Measurements from ENCODE around the gene LDB2. TPM values are rescaled to one million over a fixed set of nuclear protein-coding genes. Genes with fewer than 3 reads are reported as not detected.
A peak's percentile ranks its signal among the peaks of the same experiment; 100 is the strongest.

The LDB2 gene
- total RNA-seq, 1 donor, result 85.9 TPM

DNA sequence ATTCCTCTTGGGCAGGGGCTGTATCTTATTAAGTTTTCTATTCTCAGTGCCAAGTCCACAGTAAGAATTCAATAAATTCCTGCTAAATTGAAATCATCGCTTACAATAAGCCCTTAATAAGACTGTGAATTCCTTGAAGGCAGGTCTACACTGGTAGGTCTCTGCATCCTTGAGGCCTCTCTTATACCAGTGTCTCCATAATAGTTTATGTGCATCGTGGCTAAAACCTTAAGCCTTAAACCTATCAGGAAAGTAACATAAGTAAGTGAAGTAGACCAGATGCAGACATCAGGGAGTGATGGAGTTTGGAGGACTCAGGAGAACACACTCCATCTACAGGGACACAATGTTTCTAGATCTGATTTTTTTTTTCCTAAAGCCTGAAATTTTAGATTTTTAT lies 240.3 kb downstream of the LDB2 start:
- no peak overlapping the region for H3K4me3 ChIP-seq (ENCODE audit: low read depth, low read length)
- TF ChIP-seq, protein P1, sequence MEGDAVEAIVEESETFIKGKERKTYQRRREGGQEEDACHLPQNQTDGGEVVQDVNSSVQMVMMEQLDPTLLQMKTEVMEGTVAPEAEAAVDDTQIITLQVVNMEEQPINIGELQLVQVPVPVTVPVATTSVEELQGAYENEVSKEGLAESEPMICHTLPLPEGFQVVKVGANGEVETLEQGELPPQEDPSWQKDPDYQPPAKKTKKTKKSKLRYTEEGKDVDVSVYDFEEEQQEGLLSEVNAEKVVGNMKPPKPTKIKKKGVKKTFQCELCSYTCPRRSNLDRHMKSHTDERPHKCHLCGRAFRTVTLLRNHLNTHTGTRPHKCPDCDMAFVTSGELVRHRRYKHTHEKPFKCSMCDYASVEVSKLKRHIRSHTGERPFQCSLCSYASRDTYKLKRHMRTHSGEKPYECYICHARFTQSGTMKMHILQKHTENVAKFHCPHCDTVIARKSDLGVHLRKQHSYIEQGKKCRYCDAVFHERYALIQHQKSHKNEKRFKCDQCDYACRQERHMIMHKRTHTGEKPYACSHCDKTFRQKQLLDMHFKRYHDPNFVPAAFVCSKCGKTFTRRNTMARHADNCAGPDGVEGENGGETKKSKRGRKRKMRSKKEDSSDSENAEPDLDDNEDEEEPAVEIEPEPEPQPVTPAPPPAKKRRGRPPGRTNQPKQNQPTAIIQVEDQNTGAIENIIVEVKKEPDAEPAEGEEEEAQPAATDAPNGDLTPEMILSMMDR (IDR thresholded peaks at IDR 0.05; ENCODE audit: insufficient read depth, low read length), result no peak
- no peak for DNase-seq (ENCODE audit: low read depth)

- no peak overlapping the region for H3K4me3 ChIP-seq (ENCODE audit: low read depth, low read length)
- TF ChIP-seq, protein P1 (IDR thresholded peaks at IDR 0.05; ENCODE audit: insufficient read depth, low read length), result no peak
- no peak for DNase-seq (ENCODE audit: low read depth)
These were observed 243.3 kb downstream of the LDB2 start for GRCh38 chr4:16655111-16655510.

- TF ChIP-seq, protein P1 (IDR thresholded peaks at IDR 0.05; ENCODE audit: insufficient read depth, low read length), result no peak
- no peak for DNase-seq (ENCODE audit: low read depth)
- H3K4me3 ChIP-seq (ENCODE audit: low read depth, low read length), result no peak overlapping the region
These were observed 245.6 kb downstream of the LDB2 start for GRCh38 chr4:16652732-16653305.

DNA sequence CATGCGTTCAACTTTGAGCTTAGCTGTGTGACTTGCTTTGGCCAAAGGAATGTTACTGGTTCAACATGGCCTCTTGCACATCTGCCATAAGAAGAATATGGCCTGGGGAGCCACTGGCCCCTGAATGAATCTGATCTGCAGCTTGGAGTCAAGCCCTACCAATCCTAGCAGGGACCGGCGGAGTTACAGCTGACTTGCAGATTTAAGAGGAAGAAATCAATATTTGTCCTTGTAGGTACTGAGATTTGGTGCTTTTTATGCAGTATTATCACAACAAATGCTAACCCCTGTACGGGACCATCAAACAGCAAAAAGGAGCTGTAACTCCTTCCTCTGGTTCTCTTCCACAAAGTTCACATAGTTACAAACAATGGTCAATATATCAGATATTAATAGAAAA lies 252.0 kb downstream of the LDB2 start:
- TF ChIP-seq, protein P1 (IDR thresholded peaks at IDR 0.05; ENCODE audit: insufficient read depth, low read length), result no peak
- DNase-seq (ENCODE audit: low read depth), result no peak
- no peak overlapping the region for H3K4me3 ChIP-seq (ENCODE audit: low read depth, low read length)

- TF ChIP-seq, protein P1 (IDR thresholded peaks at IDR 0.05; ENCODE audit: insufficient read depth, low read length), result no peak
- DNase-seq (ENCODE audit: low read depth), result no peak
These were observed 254.6 kb downstream of the LDB2 start for GRCh38 chr4:16643893-16644292.

GRCh38 chr4:16642897-16643296 lies 255.5 kb downstream of the LDB2 start:
- DNase-seq (ENCODE audit: low read depth), result peak; percentile 36
- TF ChIP-seq, protein P1 (IDR thresholded peaks at IDR 0.05; ENCODE audit: insufficient read depth, low read length), result peak; percentile 6

More at GRCh38 chr4:16643893-16644292, 254.6 kb downstream of the LDB2 start:
- no peak overlapping the region for H3K4me3 ChIP-seq (ENCODE audit: low read depth, low read length)

GRCh38 chr4:16641971-16642370 lies 256.5 kb downstream of the LDB2 start:
- DNase-seq (ENCODE audit: low read depth), result peak; percentile 86
- H3K4me3 ChIP-seq (ENCODE audit: low read depth, low read length), result no peak overlapping the region
- TF ChIP-seq, protein P1 (IDR thresholded peaks at IDR 0.05; ENCODE audit: insufficient read depth, low read length), result no peak

More at GRCh38 chr4:16642897-16643296, 255.5 kb downstream of the LDB2 start:
- no peak overlapping the region for H3K4me3 ChIP-seq (ENCODE audit: low read depth, low read length)
